GM15510 (cell line): ENCODE data around the gene C4orf17.
A peak's percentile ranks its signal among the peaks of the same experiment; 100 is the strongest.

ENCODE experiments used
- POLR2A ChIP-seq: IDR thresholded peaks from 3 replicates; pipeline ENCODE4 v1.6.1; 2011; ENCODE audit warnings: borderline replicate concordance; ENCODE audit not compliant: insufficient read length; ENCODE audit errors: extremely low read depth

Gene C4orf17

GRCh38 chr4:99507762-99508161, 3.1 kb upstream of the C4orf17 start:
- no peak for TF ChIP-seq POLR2A

GRCh38 chr4:99518601-99519295, 7.9 kb downstream of the C4orf17 start:
- no peak for TF ChIP-seq POLR2A

- no peak for TF ChIP-seq POLR2A
Measured at GRCh38 chr4:99529228-99529627, 18.4 kb downstream of the C4orf17 start.

- TF ChIP-seq POLR2A, result no peak
Measured at GRCh38 chr4:99529956-99530355, 19.1 kb downstream of the C4orf17 start.

GRCh38 chr4:99536271-99536670, 25.4 kb downstream of the C4orf17 start:
- no peak for TF ChIP-seq POLR2A

GRCh38 chr4:99536848-99537247, 26.0 kb downstream of the C4orf17 start:
- no peak for TF ChIP-seq POLR2A

- no peak for TF ChIP-seq POLR2A
Measured at GRCh38 chr4:99537674-99538073, 26.9 kb downstream of the C4orf17 start.

- no peak for TF ChIP-seq POLR2A
Measured at GRCh38 chr4:99540277-99540939, 29.6 kb downstream of the C4orf17 start.

GRCh38 chr4:99552872-99553271, 42.1 kb downstream of the C4orf17 start:
- no peak for TF ChIP-seq POLR2A

- TF ChIP-seq POLR2A, result peak; percentile 67
Measured at GRCh38 chr4:99563310-99564186, 52.7 kb downstream of the C4orf17 start, which contains the start of gene TRMT10A. TSS of gene TRMT10A (minus strand) at chr4:99564039. CDS start at chr4:99559338, 4,701 bp downstream.

- no peak for TF ChIP-seq POLR2A
Measured at GRCh38 chr4:99564921-99565320, 54.1 kb downstream of the C4orf17 start.

GRCh38 chr4:99571883-99572282, 61.1 kb downstream of the C4orf17 start:
- no peak for TF ChIP-seq POLR2A

- no peak for TF ChIP-seq POLR2A
Measured at GRCh38 chr4:99572527-99573240, 61.9 kb downstream of the C4orf17 start.

GRCh38 chr4:99573735-99574368, 63.0 kb downstream of the C4orf17 start:
- no peak for TF ChIP-seq POLR2A
